KMS-11 (cell line): ENCODE data around the gene MLEC.

Experiments
- H2AFZ ChIP-seq: fragments of 200-600 bp; sonication (generic); 2 replicates; pipeline ENCODE4 v1.6.1; 2016; ENCODE audit warnings: antibody characterized with exemption, mixed run types, low read depth
- H3K27ac ChIP-seq: fragments of 200-600 bp; sonication (generic); 2 replicates; pipeline ENCODE4 v1.6.1; 2016; ENCODE audit warnings: mild to moderate bottlenecking, mixed run types
- H3K27me3 ChIP-seq: fragments of 200-600 bp; sonication (generic); 2 replicates; pipeline ENCODE4 v1.6.1; 2017; ENCODE audit warnings: mild to moderate bottlenecking, low read depth, mixed run types, moderate library complexity; ENCODE audit not compliant: insufficient read depth
- H3K36me3 ChIP-seq: fragments of 200-600 bp; sonication (generic); 2 replicates; pipeline ENCODE4 v1.6.1; 2017; ENCODE audit warnings: mild to moderate bottlenecking, mixed run types; ENCODE audit not compliant: insufficient read depth
- H3K4me1 ChIP-seq: fragments of 200-600 bp; sonication (generic); 2 replicates; pipeline ENCODE4 v1.6.1; 2016; ENCODE audit warnings: mild to moderate bottlenecking, low read depth, mixed run types; ENCODE audit not compliant: poor library complexity, severe bottlenecking
- H3K4me2 ChIP-seq: fragments of 200-600 bp; sonication (generic); 2 replicates; pipeline ENCODE4 v1.7.0; 2016; ENCODE audit warnings: mild to moderate bottlenecking, mixed run types
- H3K4me3 ChIP-seq: fragments of 200-600 bp; sonication (generic); IDR thresholded peaks from 2 replicates; pipeline ENCODE4 v1.6.1; 2017; ENCODE audit warnings: low read depth, low read length, mixed read lengths; ENCODE audit not compliant: insufficient read depth
- H3K79me2 ChIP-seq: fragments of 200-600 bp; sonication (generic); 2 replicates; pipeline ENCODE4 v1.6.1; 2016; ENCODE audit warnings: low read depth, mixed run types; ENCODE audit not compliant: insufficient read depth
- H3K9ac ChIP-seq: fragments of 200-600 bp; sonication (generic); 2 replicates; pipeline ENCODE4 v1.6.1; 2016; ENCODE audit warnings: mild to moderate bottlenecking, mixed run types
- H4K20me1 ChIP-seq: fragments of 200-600 bp; sonication (generic); 2 replicates; pipeline ENCODE4 v1.6.1; 2016; ENCODE audit warnings: mild to moderate bottlenecking, mixed run types; ENCODE audit not compliant: insufficient read depth
- TF ChIP-seq, protein P1 (sequence below): fragments of 200-600 bp; sonication (generic); conservative IDR thresholded peaks from 2 replicates; pipeline ENCODE4 v1.6.1; 2017; ENCODE audit warnings: low read depth, mild to moderate bottlenecking, antibody characterized with exemption, low read length, moderate library complexity, mixed read lengths

The MLEC gene

DNA sequence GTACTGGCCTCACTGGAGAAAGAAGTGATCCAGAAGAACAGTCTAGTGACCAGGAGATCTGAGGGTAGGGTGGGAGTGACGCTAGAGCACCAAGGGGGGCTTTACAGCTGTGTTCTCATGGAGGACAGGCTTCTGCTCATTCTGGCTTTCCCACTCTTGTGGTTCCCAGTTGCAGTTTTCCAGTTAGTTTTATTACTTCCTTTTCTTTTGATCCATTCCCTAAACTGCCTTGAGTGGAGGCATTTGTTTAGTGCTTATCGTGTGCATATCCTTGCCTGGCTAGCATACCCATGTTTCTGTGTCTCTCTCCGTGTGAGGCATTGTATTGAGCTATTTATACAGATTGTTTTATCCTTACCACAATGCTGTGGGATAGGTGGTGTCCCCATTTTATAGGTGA is 4.0 kb downstream of the MLEC start:
- Histone ChIP-seq H4K20me1 (peaks cover 20% of the 10 kb centered on the region), H3K4me2 (no peak overlapping the region), H3K4me1 (peaks cover 14% of the 10 kb centered on the region)

GRCh38 chr12:120692524-120693033 is 5.6 kb downstream of the MLEC start:
- no peaks in the 10 kb centered on the region for H3K27me3 ChIP-seq
- H3K4me1 ChIP-seq, result peaks cover 14% of the 10 kb centered on the region
- H4K20me1 ChIP-seq, result peaks cover 20% of the 10 kb centered on the region
- no peaks in the 10 kb centered on the region for H3K36me3 ChIP-seq
- peaks cover 60% of the 10 kb centered on the region for H3K79me2 ChIP-seq
- H3K27ac ChIP-seq, result no peak overlapping the region
- no peak overlapping the region for H2AFZ ChIP-seq
- H3K4me3 ChIP-seq, result no peak overlapping the region
- H3K4me2 ChIP-seq, result no peak overlapping the region
- H3K9ac ChIP-seq, result no peak overlapping the region
- TF ChIP-seq, protein P1, sequence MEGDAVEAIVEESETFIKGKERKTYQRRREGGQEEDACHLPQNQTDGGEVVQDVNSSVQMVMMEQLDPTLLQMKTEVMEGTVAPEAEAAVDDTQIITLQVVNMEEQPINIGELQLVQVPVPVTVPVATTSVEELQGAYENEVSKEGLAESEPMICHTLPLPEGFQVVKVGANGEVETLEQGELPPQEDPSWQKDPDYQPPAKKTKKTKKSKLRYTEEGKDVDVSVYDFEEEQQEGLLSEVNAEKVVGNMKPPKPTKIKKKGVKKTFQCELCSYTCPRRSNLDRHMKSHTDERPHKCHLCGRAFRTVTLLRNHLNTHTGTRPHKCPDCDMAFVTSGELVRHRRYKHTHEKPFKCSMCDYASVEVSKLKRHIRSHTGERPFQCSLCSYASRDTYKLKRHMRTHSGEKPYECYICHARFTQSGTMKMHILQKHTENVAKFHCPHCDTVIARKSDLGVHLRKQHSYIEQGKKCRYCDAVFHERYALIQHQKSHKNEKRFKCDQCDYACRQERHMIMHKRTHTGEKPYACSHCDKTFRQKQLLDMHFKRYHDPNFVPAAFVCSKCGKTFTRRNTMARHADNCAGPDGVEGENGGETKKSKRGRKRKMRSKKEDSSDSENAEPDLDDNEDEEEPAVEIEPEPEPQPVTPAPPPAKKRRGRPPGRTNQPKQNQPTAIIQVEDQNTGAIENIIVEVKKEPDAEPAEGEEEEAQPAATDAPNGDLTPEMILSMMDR, result no peak

More for the DNA sequence above, 4.0 kb downstream of the MLEC start:
- H2AFZ ChIP-seq, result no peak overlapping the region
- no peak overlapping the region for H3K9ac ChIP-seq
- no peaks in the 10 kb centered on the region for H3K27me3 ChIP-seq
- H3K36me3 ChIP-seq, result no peaks in the 10 kb centered on the region
- no peak overlapping the region for H3K4me3 ChIP-seq
- no peak overlapping the region for H3K27ac ChIP-seq
- peaks cover 64% of the 10 kb centered on the region for H3K79me2 ChIP-seq
- TF ChIP-seq, protein P1, result no peak

DNA sequence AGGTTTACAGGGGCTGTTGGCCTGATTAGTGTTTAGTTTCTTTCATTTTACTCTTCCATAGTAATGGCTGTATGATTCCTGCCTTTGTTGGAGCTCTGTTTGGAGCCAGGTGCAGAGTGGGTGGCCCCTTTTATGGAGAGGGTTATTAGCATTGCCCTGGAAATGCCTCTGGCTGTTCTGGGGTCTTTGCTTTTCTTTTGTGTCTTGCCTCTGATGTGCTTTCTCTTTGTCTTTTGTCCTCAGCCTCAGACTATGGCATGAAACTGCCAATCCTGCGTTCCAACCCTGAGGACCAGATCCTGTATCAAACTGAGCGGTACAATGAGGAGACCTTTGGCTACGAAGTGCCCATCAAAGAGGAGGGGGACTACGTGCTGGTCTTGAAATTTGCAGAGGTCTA is 6.9 kb downstream of the MLEC start:
- H3K4me1 ChIP-seq, result peaks cover 14% of the 10 kb centered on the region
- peaks cover 15% of the 10 kb centered on the region for H4K20me1 ChIP-seq
- peaks cover 47% of the 10 kb centered on the region for H3K79me2 ChIP-seq
- no peak overlapping the region for H3K27ac ChIP-seq
- H3K27me3 ChIP-seq, result no peaks in the 10 kb centered on the region
- no peak overlapping the region for H3K4me2 ChIP-seq
- TF ChIP-seq, protein P1, result no peak
- no peak overlapping the region for H3K9ac ChIP-seq
- no peak overlapping the region for H2AFZ ChIP-seq
- no peak overlapping the region for H3K4me3 ChIP-seq
- H3K36me3 ChIP-seq, result no peaks in the 10 kb centered on the region

DNA sequence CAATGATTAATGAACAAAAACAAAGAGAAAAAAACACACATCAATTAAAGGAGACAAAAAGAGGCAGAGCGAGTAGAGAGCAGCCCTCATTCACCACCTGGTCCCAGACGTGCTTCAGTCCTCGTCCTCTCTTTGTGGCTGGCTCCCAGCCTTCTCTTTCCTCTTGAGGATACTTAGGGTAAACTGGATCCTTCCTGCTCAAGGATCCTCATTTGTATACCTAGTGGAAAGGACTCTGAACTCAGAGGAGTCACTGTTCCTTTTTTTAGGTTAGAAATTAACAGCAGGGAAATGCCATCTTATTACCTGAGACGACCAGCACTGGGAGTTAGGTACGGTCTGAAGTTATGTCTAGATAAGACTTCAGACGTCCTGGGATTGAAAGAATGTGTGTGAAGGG is 9.7 kb downstream of the MLEC start:
- TF ChIP-seq, protein P1, result no peak
- Histone ChIP-seq H3K4me1 (no peaks in the 10 kb centered on the region), H3K27me3 (no peaks in the 10 kb centered on the region), H3K4me3 (no peak overlapping the region), H3K27ac (no peak overlapping the region), H3K9ac (no peak overlapping the region), H3K36me3 (no peaks in the 10 kb centered on the region), H3K79me2 (peaks cover 20% of the 10 kb centered on the region; the same call in 1 of the 2 replicates), H3K4me2 (no peak overlapping the region), H4K20me1 (no peaks in the 10 kb centered on the region), H2AFZ (no peak overlapping the region)
